ENCODE measurements around the gene KDM5B.
"Not testable (repeated sequence)": the region's sequence is repeated elsewhere in the genome, so short reads cannot be mapped to it uniquely, and the experiment has no call there.

DNA sequence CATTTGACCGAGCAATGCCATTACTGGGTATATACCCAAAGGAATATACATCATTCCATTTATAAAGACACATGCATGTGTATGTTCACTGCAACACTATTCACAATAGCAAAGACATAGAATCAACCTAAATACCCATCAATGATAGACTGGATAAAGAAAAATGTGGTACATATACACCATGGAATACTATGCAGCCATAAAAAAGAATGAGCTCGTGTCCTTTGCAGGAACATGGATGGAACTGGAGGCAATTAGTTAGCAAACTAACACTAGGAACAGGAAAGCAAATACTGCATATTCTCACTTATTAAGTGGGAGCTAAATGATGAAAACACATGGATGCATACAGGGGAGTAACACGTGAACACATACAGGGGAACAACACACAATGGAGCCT, 63.5 kb downstream of the KDM5B start:
- TF ChIP-seq, protein P1, sequence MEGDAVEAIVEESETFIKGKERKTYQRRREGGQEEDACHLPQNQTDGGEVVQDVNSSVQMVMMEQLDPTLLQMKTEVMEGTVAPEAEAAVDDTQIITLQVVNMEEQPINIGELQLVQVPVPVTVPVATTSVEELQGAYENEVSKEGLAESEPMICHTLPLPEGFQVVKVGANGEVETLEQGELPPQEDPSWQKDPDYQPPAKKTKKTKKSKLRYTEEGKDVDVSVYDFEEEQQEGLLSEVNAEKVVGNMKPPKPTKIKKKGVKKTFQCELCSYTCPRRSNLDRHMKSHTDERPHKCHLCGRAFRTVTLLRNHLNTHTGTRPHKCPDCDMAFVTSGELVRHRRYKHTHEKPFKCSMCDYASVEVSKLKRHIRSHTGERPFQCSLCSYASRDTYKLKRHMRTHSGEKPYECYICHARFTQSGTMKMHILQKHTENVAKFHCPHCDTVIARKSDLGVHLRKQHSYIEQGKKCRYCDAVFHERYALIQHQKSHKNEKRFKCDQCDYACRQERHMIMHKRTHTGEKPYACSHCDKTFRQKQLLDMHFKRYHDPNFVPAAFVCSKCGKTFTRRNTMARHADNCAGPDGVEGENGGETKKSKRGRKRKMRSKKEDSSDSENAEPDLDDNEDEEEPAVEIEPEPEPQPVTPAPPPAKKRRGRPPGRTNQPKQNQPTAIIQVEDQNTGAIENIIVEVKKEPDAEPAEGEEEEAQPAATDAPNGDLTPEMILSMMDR (IDR thresholded peaks at IDR 0.05) = not testable (repeated sequence)
- not testable (repeated sequence) for TF ChIP-seq POLR2A (IDR thresholded peaks at IDR 0.05)
